K562 (cell line): Measurements from ENCODE around the gene SARS2. TPM values are rescaled to one million over a fixed set of nuclear protein-coding genes. Genes with fewer than 3 reads are reported as not detected.

ENCODE experiments used
- ADNP ChIP-seq: fragments of 200-800 bp; sonication (Bioruptor generic); IDR thresholded peaks from 2 replicates; pipeline ENCODE4 v1.6.1; 2016; ENCODE audit warnings: missing genetic modification characterization, missing compliant biosample characterization
- ARNT ChIP-seq, 2 experiments: fragments of 450-650 bp; IDR thresholded peaks; 2 replicates each; pipeline ENCODE4 v1.6.1; 2016; ENCODE audit warnings: mild to moderate bottlenecking in 1 of 2
- BCL6 ChIP-seq: fragments of 250-450 bp; sonication (Bioruptor Pico); IDR thresholded peaks from 2 replicates; pipeline ENCODE4 v1.4.0; 2020
- CTBP1 ChIP-seq: fragments of 450-650 bp; IDR thresholded peaks from 2 replicates; pipeline ENCODE4 v1.6.1; 2016; ENCODE audit warnings: borderline replicate concordance
- DACH1 ChIP-seq: fragments of 450-650 bp; IDR thresholded peaks from 2 replicates; pipeline ENCODE4 v1.6.1; 2018; ENCODE audit not compliant: partially characterized antibody
- DMBX1 ChIP-seq: fragments of 250-450 bp; sonication (Bioruptor Pico); IDR thresholded peaks from 2 replicates; pipeline ENCODE4 v1.8.0; 2022; ENCODE audit warnings: inconsistent platforms, mild to moderate bottlenecking, moderate library complexity, borderline replicate concordance
- E2F1 ChIP-seq: sonication (generic); formaldehyde crosslinking; IDR thresholded peaks from 2 replicates; pipeline ENCODE4 v1.8.1; 2023; ENCODE audit warnings: mild to moderate bottlenecking, missing genetic modification reagents, moderate library complexity
- FOXA3 ChIP-seq, 2 experiments: fragments of 450-650 bp in 1 of 2; sonication (generic) in 1 of 2; formaldehyde crosslinking; IDR thresholded peaks in 1 of 2; conservative IDR thresholded peaks in 1 of 2; 2 replicates each; pipeline versions ENCODE4 v1.4.0 to v1.8.0; 2020 to 2022; ENCODE audit warnings: mild to moderate bottlenecking in 2 of 2, missing genetic modification reagents in 1 of 2
- GATAD2A ChIP-seq: fragments of 450-650 bp; IDR thresholded peaks from 2 replicates; pipeline ENCODE4 v1.6.1; 2017
- GTF2E2 ChIP-seq: fragments of 200-800 bp; sonication (Bioruptor generic); IDR thresholded peaks from 2 replicates; pipeline ENCODE4 v1.6.1; 2016; ENCODE audit warnings: missing genetic modification characterization, missing compliant biosample characterization
- GTF2F1 ChIP-seq: IDR thresholded peaks from 2 replicates; pipeline ENCODE4 v1.6.1; 2011; ENCODE audit warnings: low read depth, low read length, improper control_type of control experiment
- HBP1 ChIP-seq: fragments of 450-650 bp; formaldehyde crosslinking; IDR thresholded peaks from 2 replicates; pipeline ENCODE4 v1.4.0; 2022; ENCODE audit warnings: missing genetic modification characterization
- MCM5 ChIP-seq: fragments of 450-650 bp; IDR thresholded peaks from 2 replicates; pipeline ENCODE4 v1.6.1; 2016; ENCODE audit warnings: low read depth
- RUNX1 ChIP-seq: sonication (generic); IDR thresholded peaks from 2 replicates; pipeline ENCODE4 v1.6.1; 2016; ENCODE audit warnings: antibody characterized with exemption, low read depth
- TCF15 ChIP-seq: fragments of 250-450 bp; sonication (Bioruptor Pico); IDR thresholded peaks from 2 replicates; pipeline ENCODE4 v1.8.0; 2022; ENCODE audit warnings: moderate library complexity, mild to moderate bottlenecking, inconsistent platforms
- THAP7 ChIP-seq: fragments of 250-450 bp; sonication (Bioruptor Pico); IDR thresholded peaks from 2 replicates; pipeline ENCODE4 v1.5.0; 2021
- ZNF518B ChIP-seq: fragments of 250-450 bp; sonication (Bioruptor Pico); IDR thresholded peaks from 2 replicates; pipeline ENCODE4 v1.5.0; 2021; ENCODE audit warnings: mild to moderate bottlenecking, moderate library complexity
- ZNF551 ChIP-seq: fragments of 250-450 bp; sonication (Bioruptor Pico); IDR thresholded peaks from 2 replicates; pipeline ENCODE4 v1.5.0; 2021; ENCODE audit warnings: mild to moderate bottlenecking, moderate library complexity
- ZNF695 ChIP-seq: fragments of 450-650 bp; formaldehyde crosslinking; IDR thresholded peaks from 2 replicates; pipeline ENCODE4 v1.4.0; 2020; ENCODE audit warnings: mild to moderate bottlenecking, moderate library complexity
- ZNF717 ChIP-seq: fragments of 250-450 bp; sonication (Bioruptor Pico); IDR thresholded peaks from 2 replicates; pipeline ENCODE4 v1.5.0; 2021
- ZSCAN32 ChIP-seq: fragments of 450-650 bp; formaldehyde crosslinking; IDR thresholded peaks from 2 replicates; pipeline ENCODE4 v1.4.0; 2020; ENCODE audit warnings: mild to moderate bottlenecking, moderate library complexity
- polyA plus RNA-seq, 8 experiments: library from polyadenylated mRNA; depleted of rRNA in 4 of 8; stranded (reverse) in 5 of 8; unstranded in 3 of 8; fragments of >200 nt; fragmentation: Nextera tagmentation in 2 of 8; fragmentation: Illumina TruSeq in 1 of 8; extraction: Ambion mirVana in 2 of 8; extraction: Trizol in 1 of 8; gene quantifications; 2 replicates each; pipeline versions ENCODE4 v1.2.1 to v1.2.3, GENCODE V29; 2011 to 2014; ENCODE audit warnings: inconsistent platforms in 1 of 8, missing spikeins in 1 of 8
- total RNA-seq, 7 experiments: library from RNA; depleted of rRNA in 6 of 7; stranded (reverse); fragments of >200 nt in 6 of 7; fragmentation: Illumina TruSeq in 2 of 7; extraction: Trizol in 2 of 7; gene quantifications; 2 replicates each; pipeline versions ENCODE4 v1.2.1 to v1.2.3, GENCODE V29; 2011 to 2021; ENCODE audit warnings: low replicate concordance in 1 of 7

Gene SARS2
- total and polyA plus RNA-seq, 9 of the 15 experiments (the other 6 are each of a cell fraction or from before 2014, with no cell fraction given): 3.1 to 59.1 (median 31.7) TPM

GRCh38 chr19:38975214-38975860, 44.8 kb upstream of the SARS2 start, which contains the start of gene FBXO17 (continued):
- no peak for TF ChIP-seq E2F1 (CRISPR knock-in tag)
- TF ChIP-seq FOXA3 (CRISPR knock-in tag; conservative IDR thresholded peaks at IDR 0.05 in 1 of 2, IDR thresholded peaks at IDR 0.05 in 1 of 2): no peak
- no peak for TF ChIP-seq ARNT (IDR thresholded peaks at IDR 0.05)
- no peak for TF ChIP-seq GTF2E2 (tag)
- TF ChIP-seq THAP7 (CRISPR knock-in tag): no peak
- no peak for TF ChIP-seq GTF2F1
- no peak for TF ChIP-seq ZNF695 (CRISPR knock-in tag)
- TF ChIP-seq HBP1 (CRISPR knock-in tag): no peak
- TF ChIP-seq RUNX1: no peak
- TF ChIP-seq DACH1: peak; percentile 54
- TF ChIP-seq BCL6 (CRISPR knock-in tag): no peak
- TF ChIP-seq ZNF518B (CRISPR knock-in tag): no peak
- TF ChIP-seq MCM5: no peak
- no peak for TF ChIP-seq ZSCAN32 (CRISPR knock-in tag)
- TF ChIP-seq ZNF717: no peak
- no peak for TF ChIP-seq TCF15 (CRISPR knock-in tag)
- TF ChIP-seq CTBP1: peak; percentile 59; the same call in 1 of the 2 replicates
- peak; percentile 25; the same call in 1 of the 2 replicates for TF ChIP-seq DMBX1 (CRISPR knock-in tag)
- no peak for TF ChIP-seq ADNP (tag)
- TF ChIP-seq ZNF551 (CRISPR knock-in tag): no peak
- TF ChIP-seq GATAD2A: no peak; the same call in 1 of the 2 replicates
